ENCODE measurements around the gene LARGE2.

DNA sequence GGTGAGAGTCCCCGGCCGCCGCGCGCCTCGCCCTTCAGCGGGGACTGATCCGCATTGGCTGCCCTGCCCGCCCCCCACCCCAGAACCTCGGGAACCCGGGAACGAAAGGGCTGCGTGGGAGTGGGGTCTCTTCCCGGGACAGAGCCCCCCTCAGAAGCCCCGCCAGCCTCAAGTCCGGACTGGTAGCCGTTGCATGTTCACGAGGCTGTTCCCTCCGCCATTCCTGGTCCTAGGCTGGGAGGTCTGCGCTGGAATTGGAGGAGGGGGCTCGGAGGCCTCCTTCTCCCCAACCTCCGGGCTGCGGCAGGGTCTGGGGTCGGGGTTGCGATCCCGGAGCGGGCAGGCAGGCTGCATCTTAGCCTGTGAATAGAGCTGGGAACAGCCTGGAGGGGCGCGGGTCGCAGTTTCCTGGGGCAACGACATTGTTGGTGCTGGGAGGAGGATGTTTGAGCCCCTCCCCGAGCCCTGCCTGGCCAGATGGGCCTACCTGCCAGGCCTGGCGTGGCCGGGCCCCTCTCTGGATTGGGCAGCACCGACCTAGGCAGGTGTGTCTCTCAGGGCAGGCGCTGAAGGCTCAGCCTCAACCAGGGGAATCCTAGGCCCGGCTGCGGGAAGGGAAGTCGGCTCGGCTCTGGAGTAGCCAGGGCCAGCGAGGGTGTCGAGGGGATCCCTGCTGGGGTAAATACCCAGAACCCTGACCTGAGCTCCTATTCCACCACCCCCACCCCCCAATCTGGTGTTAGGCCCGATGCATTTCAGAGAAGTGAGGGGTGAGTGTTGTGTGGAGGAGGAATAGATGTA is 36.3 kb upstream of the LARGE2 start:
- TF ChIP-seq, protein P1, sequence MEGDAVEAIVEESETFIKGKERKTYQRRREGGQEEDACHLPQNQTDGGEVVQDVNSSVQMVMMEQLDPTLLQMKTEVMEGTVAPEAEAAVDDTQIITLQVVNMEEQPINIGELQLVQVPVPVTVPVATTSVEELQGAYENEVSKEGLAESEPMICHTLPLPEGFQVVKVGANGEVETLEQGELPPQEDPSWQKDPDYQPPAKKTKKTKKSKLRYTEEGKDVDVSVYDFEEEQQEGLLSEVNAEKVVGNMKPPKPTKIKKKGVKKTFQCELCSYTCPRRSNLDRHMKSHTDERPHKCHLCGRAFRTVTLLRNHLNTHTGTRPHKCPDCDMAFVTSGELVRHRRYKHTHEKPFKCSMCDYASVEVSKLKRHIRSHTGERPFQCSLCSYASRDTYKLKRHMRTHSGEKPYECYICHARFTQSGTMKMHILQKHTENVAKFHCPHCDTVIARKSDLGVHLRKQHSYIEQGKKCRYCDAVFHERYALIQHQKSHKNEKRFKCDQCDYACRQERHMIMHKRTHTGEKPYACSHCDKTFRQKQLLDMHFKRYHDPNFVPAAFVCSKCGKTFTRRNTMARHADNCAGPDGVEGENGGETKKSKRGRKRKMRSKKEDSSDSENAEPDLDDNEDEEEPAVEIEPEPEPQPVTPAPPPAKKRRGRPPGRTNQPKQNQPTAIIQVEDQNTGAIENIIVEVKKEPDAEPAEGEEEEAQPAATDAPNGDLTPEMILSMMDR (IDR thresholded peaks at IDR 0.05), result no peak
- TF ChIP-seq POLR2A (IDR thresholded peaks at IDR 0.05), result no peak

Data from suprapubic skin (tissue), 3 donors.